Naive thymus-derived CD4-positive, alpha-beta T cell (primary cell): ENCODE results near the gene APLP1. TPM values are rescaled to one million over a fixed set of nuclear protein-coding genes. Genes with fewer than 3 reads are reported as not detected.
A peak's percentile ranks its signal among the peaks of the same experiment; 100 is the strongest.

Experiments
- ATAC-seq: fragments of 150-1000 bp; cut with Tn5 transposase; 2 replicates; pipeline ENCODE4 v1.10.0; 2021; ENCODE audit warnings: mild to moderate bottlenecking, moderate library complexity
- CTCF ChIA-PET: fragments of 350-600 bp; sonication (Branson Sonifier 250); formaldehyde crosslinking; loops from one replicate; lab custom pipeline; 2021; ENCODE audit warnings: antibody characterized with exemption; lab: Charles Lee
- POLR2A ChIA-PET: fragments of 350-600 bp; sonication (Branson Sonifier 250); formaldehyde crosslinking; loops from one replicate; lab custom pipeline; 2021; ENCODE audit warnings: antibody characterized with exemption, inconsistent platforms; lab: Charles Lee
- DNase-seq, 9 donors: peaks; one replicate each; pipeline versions ENCODE4 v3.0.0 to v3.0.0-alpha.2; 2020 to 2022; ENCODE audit warnings: mixed read lengths in 1 of 9
- H3K27ac ChIP-seq: one replicate; pipeline ENCODE4 v1.7.0; 2013; ENCODE audit warnings: mild to moderate bottlenecking, low read depth, low read length, moderate library complexity
- H3K27me3 ChIP-seq, 2 donors: one replicate each; pipeline ENCODE4 v1.7.0; 2013; ENCODE audit warnings: low read length in 2 of 2, mild to moderate bottlenecking in 2 of 2, moderate library complexity in 2 of 2; ENCODE audit not compliant: control insufficient read depth in 2 of 2, insufficient read depth in 2 of 2
- H3K36me3 ChIP-seq, 3 experiments: 1 replicate in 2 of 3; 2 replicates in 1 of 3; pipeline ENCODE4 v1.7.0; 2013; ENCODE audit warnings: low read length in 3 of 3, mild to moderate bottlenecking in 3 of 3, moderate library complexity in 1 of 3; ENCODE audit not compliant: insufficient read depth in 3 of 3, control insufficient read depth in 2 of 3
- H3K4me1 ChIP-seq, 2 donors: one replicate each; pipeline ENCODE4 v1.7.0; 2013; ENCODE audit warnings: low read length in 2 of 2, mild to moderate bottlenecking in 2 of 2, moderate library complexity in 1 of 2; ENCODE audit not compliant: control insufficient read depth in 2 of 2, insufficient read depth in 2 of 2
- H3K4me3 ChIP-seq: 2 replicates; pipeline ENCODE4 v1.7.0; 2013; ENCODE audit warnings: mild to moderate bottlenecking, low read length
- H3K9me3 ChIP-seq, 3 experiments: 1 replicate in 2 of 3; 2 replicates in 1 of 3; pipeline ENCODE4 v1.7.0; 2013; ENCODE audit warnings: low read length in 3 of 3; ENCODE audit not compliant: control insufficient read depth in 2 of 3
- H3K27ac Mint-ChIP-seq, 9 donors: one replicate each; pipeline ENCODE4 v1.8.0; 2020 to 2022; ENCODE audit warnings: mixed read lengths in 9 of 9, mild to moderate bottlenecking in 8 of 9, moderate library complexity in 5 of 9, inconsistent platforms in 2 of 9
- H3K27me3 Mint-ChIP-seq, 5 donors: one replicate each; pipeline ENCODE4 v1.8.0; 2021 to 2022; ENCODE audit warnings: mixed read lengths in 5 of 5, mild to moderate bottlenecking in 1 of 5
- H3K36me3 Mint-ChIP-seq, 5 donors: one replicate each; pipeline ENCODE4 v1.8.0; 2020 to 2022; ENCODE audit warnings: mixed read lengths in 5 of 5, mild to moderate bottlenecking in 3 of 5, inconsistent platforms in 1 of 5
- H3K4me1 Mint-ChIP-seq, 7 donors: one replicate each; pipeline ENCODE4 v1.8.0; 2020 to 2022; ENCODE audit warnings: mixed read lengths in 7 of 7, mild to moderate bottlenecking in 3 of 7, inconsistent platforms in 1 of 7
- H3K4me3 Mint-ChIP-seq, 10 donors: one replicate each; pipeline ENCODE4 v1.8.0; 2020 to 2022; ENCODE audit warnings: mild to moderate bottlenecking in 10 of 10, mixed read lengths in 10 of 10, moderate library complexity in 6 of 10, inconsistent platforms in 2 of 10
- H3K9me3 Mint-ChIP-seq, 11 donors: one replicate each; pipeline ENCODE4 v1.8.0; 2020 to 2022; ENCODE audit warnings: mixed read lengths in 11 of 11, mild to moderate bottlenecking in 4 of 11, inconsistent platforms in 1 of 11, moderate library complexity in 1 of 11
- intact Hi-C, 2 donors: fragments of 100-400 bp; cut with micrococcal nuclease; formaldehyde crosslinking; loops; one replicate each; pipeline ENCODE4 v1.15.1; 2023
- polyA plus RNA-seq, 2 donors: library from polyadenylated mRNA; unstranded; fragments of 300-500 nt; fragmentation: Illumina TruSeq; gene quantifications; one replicate each; pipeline ENCODE4 v1.2.3, GENCODE V29; 2021
- total RNA-seq, 6 experiments: library from RNA in 5 of 6; stranded (reverse) in 5 of 6; gene quantifications; 1 replicate in 5 of 6; 2 replicates in 1 of 6; pipeline ENCODE4 v1.2.3 and lab custom pipeline; 2021 to 2026

APLP1 gene
- total RNA-seq (1 to 10 TPM in 1 of 5 experiments, not detected in 4; 2.4 TPM), polyA plus RNA-seq (not detected), total RNA-seq (lab: John Stamatoyannopoulos, UW) (not detected)

- peaks cover 5 to 7% of the 10 kb centered on the region in 2 donors for H3K27me3 ChIP-seq
- peak within 1 kb of the TSS in 3 of 9 donors; percentile 32 to 77 (median 52) for H3K27ac Mint-ChIP-seq
- H3K36me3 ChIP-seq: no peaks in the 10 kb centered on the region
- H3K9me3 Mint-ChIP-seq: peaks cover 0 to 4% (median 0%) of the 10 kb centered on the region in 11 donors
- H3K36me3 Mint-ChIP-seq: peaks cover 0 to 8% (median 0%) of the 10 kb centered on the region in 5 donors
- ATAC-seq (peak; percentile 68), DNase-seq (peak in 8 of 9 donors; percentile 22 to 86 (median 42))
- peaks cover 22 to 56% (median 38%) of the 10 kb centered on the region in 5 donors for H3K27me3 Mint-ChIP-seq
- H3K27ac ChIP-seq: no peak within 1 kb of the TSS
- H3K4me1 Mint-ChIP-seq: peaks cover 13 to 22% (median 17%) of the 10 kb centered on the region in 7 donors
- ChIA-PET CTCF (no interaction called here), POLR2A (interaction anchor here (1.2 kb wide), 1 partner anchor 30 kb away, joined by 5 read pairs; no protein-coding TSS in a partner anchor)
- peak within 1 kb of the TSS; percentile 24 to 92 (median 78) for H3K4me3 Mint-ChIP-seq
- intact Hi-C loops: loop anchor here (1.0 to 5.0 kb wide), 6 partner anchors 11 to 176 kb away; partner anchors contain the start of genes ALKBH6 (in 1 of the 2), ARHGAP33 (in 1 of the 2), HCST (in 1 of the 2) and PROSER3 (in 1 of the 2)
- peaks cover 16 to 18% of the 10 kb centered on the region in 2 donors for H3K4me1 ChIP-seq
- no peaks in the 10 kb centered on the region for H3K9me3 ChIP-seq
- H3K4me3 ChIP-seq: no peak within 1 kb of the TSS
These were observed at the start of gene APLP1 for GRCh38 chr19:35868172-35868822. Gene APLP1 (plus strand): TSS chr19:35868574. CDS start chr19:35868637, 63 bp downstream.

- DNase-seq (no peak), ATAC-seq (no peak)
- POLR2A ChIA-PET: no interaction called here
- intact Hi-C loops: no loop called here
- no peaks in the 10 kb centered on the region for H3K4me1 ChIP-seq
- H3K9me3 Mint-ChIP-seq: peaks cover 0 to 3% (median 0%) of the 10 kb centered on the region in 11 donors
- peaks cover 14 to 34% (median 19%) of the 10 kb centered on the region in 5 donors for H3K27me3 Mint-ChIP-seq
- H3K4me3 Mint-ChIP-seq: no peak overlapping the region
- H3K36me3 Mint-ChIP-seq: no peaks in the 10 kb centered on the region
- H3K27ac Mint-ChIP-seq: peak overlapping the region in 1 of 9 donors; percentile 65
- H3K36me3 ChIP-seq: no peaks in the 10 kb centered on the region
- no peaks in the 10 kb centered on the region for H3K9me3 ChIP-seq
- H3K27me3 ChIP-seq: peaks cover 0 to 2% of the 10 kb centered on the region in 2 donors
- H3K27ac ChIP-seq: no peak overlapping the region
- CTCF ChIA-PET: no interaction called here
- no peak overlapping the region for H3K4me3 ChIP-seq
- peaks cover 0 to 3% (median 0%) of the 10 kb centered on the region in 7 donors for H3K4me1 Mint-ChIP-seq
These were observed 45.8 kb upstream of the APLP1 start for GRCh38 chr19:35822579-35822978.

GRCh38 chr19:35824150-35824549 lies 44.2 kb upstream of the APLP1 start:
- ChIA-PET CTCF (no interaction called here), POLR2A (no interaction called here)
- Histone ChIP-seq H3K4me3 (no peak overlapping the region), H3K36me3 (no peaks in the 10 kb centered on the region), H3K27me3 (peaks cover 0 to 2% of the 10 kb centered on the region in 2 donors), H3K4me1 (no peaks in the 10 kb centered on the region), H3K9me3 (no peaks in the 10 kb centered on the region), H3K27ac (no peak overlapping the region)
- Mint-ChIP-seq H3K27me3 (peaks cover 12 to 32% (median 25%) of the 10 kb centered on the region in 5 donors), H3K4me3 (no peak overlapping the region), H3K27ac (no peak overlapping the region), H3K4me1 (peaks cover 0 to 3% (median 0%) of the 10 kb centered on the region in 7 donors), H3K9me3 (peaks cover 0 to 5% (median 3%) of the 10 kb centered on the region in 11 donors), H3K36me3 (no peaks in the 10 kb centered on the region)
- intact Hi-C loops: no loop called here
- no peak for DNase-seq
- no peak for ATAC-seq

GRCh38 chr19:35828692-35829301 lies 39.6 kb upstream of the APLP1 start:
- H3K36me3 ChIP-seq: no peaks in the 10 kb centered on the region
- no peaks in the 10 kb centered on the region for H3K36me3 Mint-ChIP-seq
- ATAC-seq (peak; percentile 60), DNase-seq (peak in 7 of 9 donors; percentile 26 to 66 (median 40))
- peaks cover 10 to 36% (median 36%) of the 10 kb centered on the region in 5 donors for H3K27me3 Mint-ChIP-seq
- intact Hi-C loops: no loop called here
- H3K4me3 Mint-ChIP-seq: no peak overlapping the region
- H3K9me3 Mint-ChIP-seq: peaks cover 0 to 5% (median 2%) of the 10 kb centered on the region in 11 donors
- no peaks in the 10 kb centered on the region for H3K27me3 ChIP-seq
- H3K4me1 Mint-ChIP-seq: peaks cover 0 to 2% (median 0%) of the 10 kb centered on the region in 7 donors
- no peak overlapping the region for H3K27ac Mint-ChIP-seq
- no peaks in the 10 kb centered on the region for H3K9me3 ChIP-seq
- H3K27ac ChIP-seq: no peak overlapping the region
- H3K4me3 ChIP-seq: no peak overlapping the region
- no peaks in the 10 kb centered on the region for H3K4me1 ChIP-seq
- CTCF ChIA-PET: no interaction called here
- POLR2A ChIA-PET: no interaction called here

- Mint-ChIP-seq H3K4me3 (no peak overlapping the region), H3K36me3 (peaks cover 0 to 3% (median 0%) of the 10 kb centered on the region in 5 donors), H3K27me3 (peaks cover 6 to 42% (median 37%) of the 10 kb centered on the region in 5 donors), H3K27ac (no peak overlapping the region), H3K9me3 (peaks cover 0 to 5% (median 2%) of the 10 kb centered on the region in 11 donors), H3K4me1 (peaks cover 0 to 2% (median 0%) of the 10 kb centered on the region in 7 donors)
- H3K4me3 ChIP-seq: no peak overlapping the region
- ATAC-seq (no peak), DNase-seq (no peak)
- no peaks in the 10 kb centered on the region for H3K27me3 ChIP-seq
- no peaks in the 10 kb centered on the region for H3K36me3 ChIP-seq
- ChIA-PET POLR2A (no interaction called here), CTCF (no interaction called here)
- intact Hi-C loops: no loop called here
- no peaks in the 10 kb centered on the region for H3K9me3 ChIP-seq
- H3K27ac ChIP-seq: no peak overlapping the region
- H3K4me1 ChIP-seq: no peaks in the 10 kb centered on the region
These were observed 37.4 kb upstream of the APLP1 start for GRCh38 chr19:35830986-35831385.

- H3K36me3 ChIP-seq: no peaks in the 10 kb centered on the region
- H3K27me3 Mint-ChIP-seq: peaks cover 6 to 46% (median 39%) of the 10 kb centered on the region in 5 donors
- no peak overlapping the region for H3K4me3 Mint-ChIP-seq
- no peak for ATAC-seq
- H3K4me3 ChIP-seq: no peak overlapping the region
- H3K27me3 ChIP-seq: no peaks in the 10 kb centered on the region
- H3K36me3 Mint-ChIP-seq: peaks cover 0 to 3% (median 0%) of the 10 kb centered on the region in 5 donors
- intact Hi-C loops: no loop called here
- DNase-seq: no peak
- no peak overlapping the region for H3K27ac Mint-ChIP-seq
- ChIA-PET CTCF (no interaction called here), POLR2A (no interaction called here)
- no peaks in the 10 kb centered on the region for H3K9me3 ChIP-seq
- H3K9me3 Mint-ChIP-seq: peaks cover 0 to 5% (median 2%) of the 10 kb centered on the region in 11 donors
- H3K4me1 Mint-ChIP-seq: peaks cover 0 to 2% (median 0%) of the 10 kb centered on the region in 7 donors
- no peak overlapping the region for H3K27ac ChIP-seq
- no peaks in the 10 kb centered on the region for H3K4me1 ChIP-seq
These were observed 36.3 kb upstream of the APLP1 start for GRCh38 chr19:35832054-35832453.
